ELF-1 (cell line): ENCODE measurements around the gene AUTS2.

ENCODE experiments used
- DNase-seq: peaks from one replicate; pipeline ENCODE4 v3.0.0-alpha.2; 2016; ENCODE audit warnings: low read depth, low spot score

Gene AUTS2

GRCh38 chr7:69885431-69885830 is 287.2 kb downstream of the AUTS2 start:
- DNase-seq = no peak

DNA sequence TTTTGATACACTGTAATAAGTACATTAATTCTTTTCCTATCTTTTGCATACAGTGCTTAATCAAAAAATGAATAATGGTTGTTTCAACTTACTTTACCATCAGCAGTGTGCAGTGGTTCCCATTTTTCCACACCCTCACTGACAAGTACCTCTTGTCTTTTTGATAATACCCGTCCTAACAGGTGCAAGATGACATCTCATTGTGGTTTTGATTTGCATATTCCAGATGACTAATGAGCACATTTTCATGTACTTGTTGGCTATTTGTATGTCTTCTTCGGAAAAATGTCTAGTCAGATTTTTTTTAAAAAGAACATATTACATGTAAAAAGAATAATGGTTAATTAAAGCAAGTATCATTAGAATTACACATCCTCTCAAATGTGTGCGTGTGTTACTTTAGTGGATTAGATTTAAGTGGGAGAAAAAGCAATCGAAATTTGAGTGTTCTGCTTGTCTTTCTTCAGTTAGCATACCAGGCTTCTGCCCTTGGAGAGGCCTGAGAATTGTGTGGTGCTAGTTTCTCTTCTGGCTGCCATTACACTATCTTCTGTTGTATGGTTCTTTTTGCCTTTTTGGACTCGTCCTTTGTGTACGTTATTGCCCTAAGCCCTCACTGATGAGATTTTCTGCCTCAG is 291.2 kb downstream of the AUTS2 start:
- no peak for DNase-seq

- DNase-seq = no peak
These were observed 291.7 kb downstream of the AUTS2 start for GRCh38 chr7:69889976-69890351.

- DNase-seq = no peak
These were observed 294.5 kb downstream of the AUTS2 start for GRCh38 chr7:69892790-69893189.

DNA sequence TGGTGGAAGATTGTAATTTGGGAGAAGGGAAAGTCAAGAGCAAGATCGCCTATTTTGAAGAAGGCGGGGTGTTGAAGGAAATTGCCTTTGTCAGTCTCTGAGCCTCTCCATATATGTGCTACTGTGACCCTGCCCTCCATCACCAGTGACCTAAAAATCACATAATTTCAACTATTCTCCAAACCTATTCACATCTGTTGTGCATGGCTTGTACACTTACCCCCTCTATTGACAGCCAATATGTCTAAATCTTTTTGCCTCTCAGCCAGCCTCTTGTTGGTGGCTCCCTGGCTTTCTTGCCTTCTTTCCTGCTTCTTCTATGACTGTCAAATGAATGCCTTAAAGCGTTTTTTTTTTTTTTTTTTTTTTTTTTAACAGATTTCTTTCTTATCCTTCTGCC is 295.6 kb downstream of the AUTS2 start:
- peak; percentile 15 for DNase-seq

DNA sequence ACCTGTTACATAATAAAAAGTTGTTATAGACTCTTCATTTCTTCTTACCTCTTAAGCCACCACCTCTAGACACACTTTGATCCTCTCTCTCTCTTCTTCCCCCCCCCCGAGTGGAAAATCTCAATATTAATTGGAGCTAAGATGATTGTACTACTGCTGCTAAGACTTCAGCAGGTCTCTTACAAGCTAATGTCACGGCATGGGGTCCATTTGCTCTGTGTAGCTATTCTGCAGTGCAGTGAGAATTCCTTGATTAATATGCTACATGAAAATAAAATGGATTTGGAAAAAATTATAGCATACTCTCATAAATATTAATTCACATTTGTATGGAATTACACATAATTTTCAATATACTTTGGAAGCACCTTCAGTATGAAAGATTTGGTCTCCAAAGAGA is 297.2 kb downstream of the AUTS2 start:
- DNase-seq = no peak

GRCh38 chr7:69896121-69896520 is 297.8 kb downstream of the AUTS2 start:
- peak; percentile 8 for DNase-seq

GRCh38 chr7:69898189-69898588 is 299.9 kb downstream of the AUTS2 start:
- DNase-seq = no peak

DNA sequence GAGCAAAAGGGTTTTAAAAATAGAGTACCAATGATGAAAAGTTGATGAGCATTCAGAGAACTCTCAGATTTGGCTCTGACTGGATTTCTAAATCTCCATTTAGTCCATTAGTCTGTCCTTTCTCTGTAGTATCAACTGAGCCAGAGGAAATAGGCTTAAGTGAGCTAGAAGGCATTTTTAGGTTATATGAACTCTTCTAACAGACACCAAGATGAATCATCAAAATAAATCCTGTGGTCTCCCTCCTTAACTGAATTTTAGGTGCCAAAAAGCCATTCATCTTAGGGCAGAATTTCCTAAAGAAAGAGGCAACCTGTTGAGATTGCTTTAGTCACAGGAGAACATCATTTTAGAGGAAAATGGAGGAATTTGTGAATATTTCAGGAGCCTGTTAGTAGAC is 305.1 kb downstream of the AUTS2 start:
- no peak for DNase-seq

GRCh38 chr7:69906283-69906995 is 308.2 kb downstream of the AUTS2 start:
- DNase-seq = no peak

GRCh38 chr7:69907720-69908119 is 309.4 kb downstream of the AUTS2 start:
- DNase-seq = no peak

GRCh38 chr7:69908454-69908853 is 310.2 kb downstream of the AUTS2 start:
- no peak for DNase-seq

DNA sequence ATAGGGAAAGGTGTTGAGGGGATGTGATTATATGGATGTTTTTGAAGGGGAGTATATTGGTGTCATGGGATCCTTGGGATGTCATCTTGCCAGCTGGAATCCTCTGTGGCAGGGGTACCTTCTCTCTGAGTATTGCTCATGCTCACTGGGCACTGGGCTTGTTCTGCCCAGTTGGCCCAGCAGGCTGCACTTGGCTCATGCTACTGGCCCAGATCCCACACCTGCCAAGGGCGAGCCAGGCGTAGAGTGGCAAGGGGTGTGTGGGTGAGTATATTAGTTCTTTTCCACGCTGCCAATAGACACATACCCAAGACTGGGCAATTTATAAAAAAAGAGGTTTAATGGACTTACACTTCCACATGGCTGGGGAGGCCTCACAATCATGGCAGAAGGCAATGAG is 311.9 kb downstream of the AUTS2 start:
- no peak for DNase-seq

GRCh38 chr7:69911337-69911736 is 313.1 kb downstream of the AUTS2 start:
- no peak for DNase-seq

DNA sequence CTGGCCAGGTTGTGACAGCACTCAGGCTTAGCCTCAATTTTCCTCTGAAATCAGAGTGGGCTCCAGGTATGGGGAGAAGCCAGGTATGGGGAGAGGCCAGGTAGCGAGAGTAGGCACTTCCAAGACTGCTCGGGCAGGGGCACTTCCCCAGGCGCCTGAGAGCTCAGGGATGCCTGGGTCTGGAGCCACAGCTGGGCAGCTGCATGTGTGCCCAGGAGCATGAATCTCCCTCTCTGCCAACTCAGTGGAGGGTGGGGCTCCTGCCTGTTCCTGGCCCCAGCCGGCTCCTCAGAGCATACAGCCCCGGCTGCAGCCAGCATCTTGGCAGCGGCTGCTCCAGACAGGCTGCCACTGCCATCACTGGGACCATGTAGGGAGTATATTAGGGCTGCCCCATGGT is 313.9 kb downstream of the AUTS2 start:
- DNase-seq = no peak

- no peak for DNase-seq
These were observed 314.6 kb downstream of the AUTS2 start for GRCh38 chr7:69912846-69913245.

GRCh38 chr7:69919426-69920111 is 321.3 kb downstream of the AUTS2 start:
- no peak for DNase-seq

GRCh38 chr7:69920797-69921196 is 322.5 kb downstream of the AUTS2 start:
- no peak for DNase-seq

DNA sequence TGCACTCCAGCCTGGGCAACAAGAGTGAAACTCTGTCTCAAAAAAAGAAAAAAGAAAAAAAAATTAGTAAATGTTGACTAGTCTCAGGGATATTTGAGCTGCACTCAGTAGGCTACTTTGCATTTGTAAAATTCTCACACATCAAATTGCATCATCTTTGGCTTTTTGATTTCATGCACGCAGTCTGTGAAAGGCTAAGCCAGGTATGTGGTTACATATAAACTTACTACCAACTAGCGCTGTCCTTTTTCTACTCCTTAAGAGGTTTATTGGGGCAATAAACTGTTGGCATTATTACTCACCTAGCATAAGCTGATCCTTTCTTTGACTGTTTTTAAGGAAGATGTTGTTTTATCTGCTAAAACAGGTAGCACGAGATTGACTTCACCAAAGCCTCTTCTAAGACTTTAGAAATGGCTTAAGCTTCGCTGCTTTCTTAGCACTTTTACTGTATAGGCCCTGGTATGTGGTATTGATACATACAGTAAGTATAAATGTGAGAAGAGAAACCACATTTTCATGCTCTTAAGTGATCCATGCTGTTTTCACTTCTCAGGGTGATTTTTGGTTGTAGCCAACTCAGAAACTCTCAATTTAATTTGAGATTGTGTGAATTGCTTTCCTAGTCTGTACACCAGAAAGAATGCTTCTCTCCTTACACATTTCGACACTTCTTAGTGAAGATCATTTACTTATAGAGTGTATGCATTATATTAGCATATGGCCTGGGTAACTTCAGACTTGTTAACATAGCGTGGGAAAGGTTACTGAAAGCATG is 323.9 kb downstream of the AUTS2 start:
- DNase-seq = no peak

GRCh38 chr7:69927461-69927860 is 329.2 kb downstream of the AUTS2 start:
- no peak for DNase-seq

DNA sequence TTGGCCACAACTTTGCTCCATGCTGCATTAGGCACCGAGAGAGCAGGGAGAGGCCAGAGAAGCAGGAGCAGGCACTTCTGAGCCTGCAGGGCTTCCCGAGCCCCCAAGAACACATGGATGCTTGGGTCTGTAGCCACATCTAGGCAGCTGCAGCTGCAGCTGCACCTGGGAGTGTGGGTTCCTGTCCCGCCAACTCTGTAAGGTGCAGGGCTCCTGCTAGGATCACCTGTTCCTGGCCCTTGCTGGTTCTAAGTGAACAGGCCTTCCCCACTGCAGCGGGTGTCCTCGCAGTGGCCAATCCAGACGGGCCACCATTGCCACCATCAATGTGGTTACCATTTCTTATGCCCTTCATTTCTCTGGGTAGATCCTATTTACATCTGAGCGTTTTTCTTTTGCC is 330.3 kb downstream of the AUTS2 start:
- DNase-seq = no peak

GRCh38 chr7:69929622-69930021 is 331.3 kb downstream of the AUTS2 start:
- DNase-seq = no peak
